ENCODE data around the gene KCNMA1. TPM values are rescaled to one million over a fixed set of nuclear protein-coding genes. Genes with fewer than 3 reads are reported as not detected.
A peak's percentile ranks its signal among the peaks of the same experiment; 100 is the strongest.

The KCNMA1 gene
- total and polyA plus RNA-seq, 2 donors (not counting 1 experiment from before 2014, with no cell fraction given) = 0.82 to 3.1 TPM

- H3K4me3 ChIP-seq (ENCODE audit: control extremely low read depth in 1 of 5, extremely low read depth in 1 of 5, insufficient read depth in 1 of 5, low read depth in 2 of 5, low read length in 4 of 5) = no peak overlapping the region
- H3K4me1 ChIP-seq (ENCODE audit: control insufficient read depth in 2 of 2, insufficient read depth in 2 of 2, low read length in 2 of 2) = peaks cover 0 to 10% of the 10 kb centered on the region in 2 donors
- Mint-ChIP-seq H3K27ac (peak overlapping the region; percentile 50), H3K4me1 (peaks cover 12% of the 10 kb centered on the region), H3K4me3 (peak overlapping the region; percentile 53), H3K27me3 (peaks cover 4% of the 10 kb centered on the region), H3K9me3 (ENCODE audit: insufficient read depth) (no peaks in the 10 kb centered on the region)
- peak; percentile 33 for ATAC-seq (ENCODE audit: low read depth)
- 77% methylated on average over 12 of the region's 13 CpGs for WGBS (ENCODE audit: insufficient coverage)
- POLR2A ChIA-PET = no interaction called here
- no peaks in the 10 kb centered on the region for H4K20me1 ChIP-seq (ENCODE audit: control insufficient read depth, insufficient read depth, low read length, poor library complexity, severe bottlenecking)
- no peak overlapping the region for H3K27ac ChIP-seq (ENCODE audit: low read length in 2 of 2)
- no peak overlapping the region for H3K4me2 ChIP-seq (replicated peaks; ENCODE audit: low read depth, low read length, poor library complexity, severe bottlenecking)
- CTCF ChIA-PET = no interaction called here
- H3K9ac ChIP-seq (ENCODE audit: low read length) = no peak overlapping the region
- H3K36me3 ChIP-seq (replicated peaks in 1 of 2; ENCODE audit: control extremely low read depth in 1 of 2, control insufficient read depth in 1 of 2, extremely low read depth in 1 of 2, insufficient read depth in 2 of 2, low read length in 1 of 2) = no peaks in the 10 kb centered on the region
- TF ChIP-seq EZH2 (IDR thresholded peaks at IDR 0.05; ENCODE audit: borderline replicate concordance, insufficient read depth, low read depth, low read length, poor library complexity, severe bottlenecking) = no peak
- TF ChIP-seq, protein P1, sequence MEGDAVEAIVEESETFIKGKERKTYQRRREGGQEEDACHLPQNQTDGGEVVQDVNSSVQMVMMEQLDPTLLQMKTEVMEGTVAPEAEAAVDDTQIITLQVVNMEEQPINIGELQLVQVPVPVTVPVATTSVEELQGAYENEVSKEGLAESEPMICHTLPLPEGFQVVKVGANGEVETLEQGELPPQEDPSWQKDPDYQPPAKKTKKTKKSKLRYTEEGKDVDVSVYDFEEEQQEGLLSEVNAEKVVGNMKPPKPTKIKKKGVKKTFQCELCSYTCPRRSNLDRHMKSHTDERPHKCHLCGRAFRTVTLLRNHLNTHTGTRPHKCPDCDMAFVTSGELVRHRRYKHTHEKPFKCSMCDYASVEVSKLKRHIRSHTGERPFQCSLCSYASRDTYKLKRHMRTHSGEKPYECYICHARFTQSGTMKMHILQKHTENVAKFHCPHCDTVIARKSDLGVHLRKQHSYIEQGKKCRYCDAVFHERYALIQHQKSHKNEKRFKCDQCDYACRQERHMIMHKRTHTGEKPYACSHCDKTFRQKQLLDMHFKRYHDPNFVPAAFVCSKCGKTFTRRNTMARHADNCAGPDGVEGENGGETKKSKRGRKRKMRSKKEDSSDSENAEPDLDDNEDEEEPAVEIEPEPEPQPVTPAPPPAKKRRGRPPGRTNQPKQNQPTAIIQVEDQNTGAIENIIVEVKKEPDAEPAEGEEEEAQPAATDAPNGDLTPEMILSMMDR (IDR thresholded peaks at IDR 0.05) = no peak
- intact Hi-C loops (cut with micrococcal nuclease) = no loop called here
- H3K79me2 ChIP-seq (ENCODE audit: control insufficient read depth, insufficient read depth, low read length) = no peaks in the 10 kb centered on the region
- H3K27me3 ChIP-seq (replicated peaks in 1 of 4; ENCODE audit: control extremely low read depth in 1 of 4, control insufficient read depth in 3 of 4, insufficient read depth in 4 of 4, low read length in 3 of 4) = peaks cover 0 to 4% (median 0%) of the 10 kb centered on the region in 4 experiments
- H2AFZ ChIP-seq (ENCODE audit: insufficient read depth, low read depth, low read length, poor library complexity, severe bottlenecking) = no peak overlapping the region
- H3K9me3 ChIP-seq (ENCODE audit: control extremely low read depth in 1 of 3, control insufficient read depth in 2 of 3, insufficient read depth in 1 of 3, low read length in 2 of 3) = no peaks in the 10 kb centered on the region
- no peak for DNase-seq
Observed at GRCh38 chr10:77493239-77493806, 144.3 kb downstream of the KCNMA1 start.

- Histone ChIP-seq H3K27me3 (replicated peaks in 1 of 4; ENCODE audit: control extremely low read depth in 1 of 4, control insufficient read depth in 3 of 4, insufficient read depth in 4 of 4, low read length in 3 of 4) (peaks cover 0 to 4% (median 0%) of the 10 kb centered on the region in 4 experiments), H3K9ac (ENCODE audit: low read length) (no peak overlapping the region), H3K4me2 (replicated peaks; ENCODE audit: low read depth, low read length, poor library complexity, severe bottlenecking) (no peak overlapping the region), H4K20me1 (ENCODE audit: control insufficient read depth, insufficient read depth, low read length, poor library complexity, severe bottlenecking) (no peaks in the 10 kb centered on the region), H3K4me1 (ENCODE audit: control insufficient read depth in 2 of 2, insufficient read depth in 2 of 2, low read length in 2 of 2) (peaks cover 0 to 10% of the 10 kb centered on the region in 2 donors), H3K9me3 (ENCODE audit: control extremely low read depth in 1 of 3, control insufficient read depth in 2 of 3, insufficient read depth in 1 of 3, low read length in 2 of 3) (no peaks in the 10 kb centered on the region), H3K4me3 (ENCODE audit: control extremely low read depth in 1 of 5, extremely low read depth in 1 of 5, insufficient read depth in 1 of 5, low read depth in 2 of 5, low read length in 4 of 5) (no peak overlapping the region), H3K36me3 (replicated peaks in 1 of 2; ENCODE audit: control extremely low read depth in 1 of 2, control insufficient read depth in 1 of 2, extremely low read depth in 1 of 2, insufficient read depth in 2 of 2, low read length in 1 of 2) (no peaks in the 10 kb centered on the region), H3K79me2 (ENCODE audit: control insufficient read depth, insufficient read depth, low read length) (no peaks in the 10 kb centered on the region), H3K27ac (ENCODE audit: low read length in 2 of 2) (no peak overlapping the region), H2AFZ (ENCODE audit: insufficient read depth, low read depth, low read length, poor library complexity, severe bottlenecking) (no peak overlapping the region)
- Mint-ChIP-seq H3K9me3 (ENCODE audit: insufficient read depth) (no peaks in the 10 kb centered on the region), H3K4me1 (peaks cover 12% of the 10 kb centered on the region), H3K27ac (no peak overlapping the region), H3K27me3 (peaks cover 4% of the 10 kb centered on the region), H3K4me3 (no peak overlapping the region)
- DNase-seq (no peak), ATAC-seq (ENCODE audit: low read depth) (no peak)
- ChIA-PET POLR2A (no interaction called here), CTCF (no interaction called here)
- no peak for TF ChIP-seq EZH2 (IDR thresholded peaks at IDR 0.05; ENCODE audit: borderline replicate concordance, insufficient read depth, low read depth, low read length, poor library complexity, severe bottlenecking)
- TF ChIP-seq, protein P1 (IDR thresholded peaks at IDR 0.05) = no peak
- 61% methylated on average over 3 of the region's 4 CpGs for WGBS (ENCODE audit: insufficient coverage)
- intact Hi-C loops (cut with micrococcal nuclease) = no loop called here
Observed at GRCh38 chr10:77492368-77492994, 145.1 kb downstream of the KCNMA1 start.

Measured in B cell (primary cell).